ENCODE measurements around the gene VDR. TPM values are rescaled to one million over a fixed set of nuclear protein-coding genes. Genes with fewer than 3 reads are reported as not detected.

Gene VDR
- total RNA-seq, 4 donors from 2014 or later, result 1.9 to 6.0 (median 3.6) TPM

DNA sequence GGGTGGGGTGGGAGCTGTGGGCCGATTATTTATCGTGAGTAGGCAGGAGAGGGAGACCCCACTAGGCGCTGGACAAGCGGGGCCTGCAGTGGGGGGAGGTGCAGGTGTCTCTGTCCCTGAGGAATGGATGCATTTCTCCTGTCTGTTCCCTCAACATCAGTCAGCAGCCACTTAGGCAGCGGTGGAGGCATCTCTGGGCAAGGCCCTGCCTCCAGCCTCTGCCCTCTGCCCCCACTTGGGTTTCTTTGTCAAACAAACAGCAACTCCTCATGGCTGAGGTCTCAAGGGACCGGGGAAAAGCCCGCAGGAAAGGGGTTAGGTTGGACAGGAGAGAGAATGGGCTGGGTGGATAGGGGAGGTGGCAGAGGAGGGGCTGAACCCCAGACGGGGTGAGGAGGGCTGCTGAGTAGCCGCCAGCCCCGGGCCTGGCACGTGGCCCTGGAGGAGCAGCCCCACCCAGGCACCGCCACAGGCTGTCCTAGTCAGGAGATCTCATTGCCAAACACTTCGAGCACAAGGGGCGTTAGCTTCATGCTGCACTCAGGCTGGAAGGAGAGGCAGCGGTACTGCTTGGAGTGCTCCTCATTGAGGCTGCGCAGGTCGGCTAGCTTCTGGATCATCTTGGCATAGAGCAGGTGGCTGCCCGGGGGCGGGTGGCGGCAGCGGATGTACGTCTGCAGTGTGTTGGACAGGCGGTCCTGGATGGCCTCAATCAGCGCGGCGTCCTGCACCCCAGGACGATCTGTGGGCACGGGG is 60.4 kb downstream of the VDR start:
- TF ChIP-seq, protein P1, sequence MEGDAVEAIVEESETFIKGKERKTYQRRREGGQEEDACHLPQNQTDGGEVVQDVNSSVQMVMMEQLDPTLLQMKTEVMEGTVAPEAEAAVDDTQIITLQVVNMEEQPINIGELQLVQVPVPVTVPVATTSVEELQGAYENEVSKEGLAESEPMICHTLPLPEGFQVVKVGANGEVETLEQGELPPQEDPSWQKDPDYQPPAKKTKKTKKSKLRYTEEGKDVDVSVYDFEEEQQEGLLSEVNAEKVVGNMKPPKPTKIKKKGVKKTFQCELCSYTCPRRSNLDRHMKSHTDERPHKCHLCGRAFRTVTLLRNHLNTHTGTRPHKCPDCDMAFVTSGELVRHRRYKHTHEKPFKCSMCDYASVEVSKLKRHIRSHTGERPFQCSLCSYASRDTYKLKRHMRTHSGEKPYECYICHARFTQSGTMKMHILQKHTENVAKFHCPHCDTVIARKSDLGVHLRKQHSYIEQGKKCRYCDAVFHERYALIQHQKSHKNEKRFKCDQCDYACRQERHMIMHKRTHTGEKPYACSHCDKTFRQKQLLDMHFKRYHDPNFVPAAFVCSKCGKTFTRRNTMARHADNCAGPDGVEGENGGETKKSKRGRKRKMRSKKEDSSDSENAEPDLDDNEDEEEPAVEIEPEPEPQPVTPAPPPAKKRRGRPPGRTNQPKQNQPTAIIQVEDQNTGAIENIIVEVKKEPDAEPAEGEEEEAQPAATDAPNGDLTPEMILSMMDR (IDR thresholded peaks at IDR 0.05; ENCODE audit: low read depth), result no peak

DNA sequence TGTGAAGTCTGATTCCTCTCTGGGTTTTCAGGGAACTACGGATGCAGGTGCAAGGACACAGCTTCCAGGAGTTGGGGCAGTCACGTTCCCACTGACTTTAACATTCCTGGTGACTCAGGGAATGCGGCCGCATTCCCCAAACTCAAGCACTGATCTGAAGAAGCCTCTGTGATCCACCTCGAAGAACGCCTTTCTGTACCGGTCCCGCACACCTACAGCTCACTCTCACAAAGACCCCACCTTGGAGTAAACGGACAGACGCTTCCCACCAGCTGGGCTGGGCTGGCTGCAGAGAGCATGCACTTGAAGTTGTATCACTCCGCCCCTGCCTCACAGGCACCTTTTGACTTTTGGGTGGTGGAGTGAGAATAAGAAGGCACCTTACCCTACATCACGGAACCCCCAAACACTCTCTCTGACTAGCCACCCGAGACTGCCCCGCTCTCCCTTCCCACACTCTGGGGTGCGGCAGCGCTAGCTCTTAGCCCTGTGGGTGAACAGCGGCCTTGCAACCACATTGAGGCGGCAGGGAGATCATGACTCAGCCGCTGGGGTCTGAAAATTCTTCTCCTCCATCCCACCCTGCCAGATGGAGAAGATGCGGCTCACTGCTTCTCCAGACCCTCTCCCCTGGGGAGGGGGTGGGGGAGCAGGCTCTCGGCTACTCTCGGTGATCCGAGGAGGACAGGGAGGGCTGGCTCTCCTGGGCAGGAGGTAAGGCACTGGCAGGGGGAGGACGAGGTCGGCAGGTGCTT is 61.4 kb downstream of the VDR start:
- TF ChIP-seq, protein P1 (IDR thresholded peaks at IDR 0.05; ENCODE audit: low read depth), result no peak

DNA sequence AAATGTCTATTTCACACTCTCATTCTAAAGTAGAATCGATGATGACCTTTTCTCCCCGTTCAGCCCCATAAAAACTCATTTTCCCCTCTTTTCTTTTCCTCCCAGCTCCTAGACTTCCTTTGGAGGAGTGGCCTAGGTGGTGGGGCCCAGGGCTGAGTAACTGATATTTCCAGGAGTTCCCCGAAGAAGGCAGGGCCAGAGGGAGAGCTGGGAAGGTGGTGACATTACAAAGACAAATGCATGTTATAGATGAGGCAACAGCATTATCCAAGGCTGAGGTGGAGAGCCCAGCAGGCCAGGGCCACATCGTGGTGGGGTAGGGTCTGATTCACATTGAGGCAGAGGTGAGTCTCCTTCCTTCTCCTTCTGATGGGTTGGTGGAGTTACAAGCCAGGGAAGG is 62.9 kb downstream of the VDR start:
- TF ChIP-seq, protein P1 (IDR thresholded peaks at IDR 0.05; ENCODE audit: low read depth), result no peak

DNA sequence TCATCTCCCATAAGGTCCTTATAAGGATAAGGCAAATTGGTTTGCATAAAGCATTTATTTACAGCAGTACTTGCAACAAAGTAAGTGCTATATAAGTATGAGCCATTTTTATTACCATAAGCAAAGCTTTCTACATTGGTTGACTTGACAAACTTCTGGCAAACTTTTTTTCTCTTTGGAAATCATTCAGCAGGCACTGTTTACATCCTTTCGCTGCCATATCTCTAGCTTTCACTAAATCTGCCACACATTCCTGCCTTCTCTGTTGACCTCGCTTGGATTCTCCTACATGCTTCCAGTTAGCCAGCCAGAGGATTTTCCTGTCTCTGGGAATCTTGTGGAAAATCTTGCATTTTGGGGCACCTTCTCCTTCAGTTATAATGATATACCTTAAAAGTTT is 63.3 kb downstream of the VDR start:
- TF ChIP-seq, protein P1 (IDR thresholded peaks at IDR 0.05; ENCODE audit: low read depth), result no peak

DNA sequence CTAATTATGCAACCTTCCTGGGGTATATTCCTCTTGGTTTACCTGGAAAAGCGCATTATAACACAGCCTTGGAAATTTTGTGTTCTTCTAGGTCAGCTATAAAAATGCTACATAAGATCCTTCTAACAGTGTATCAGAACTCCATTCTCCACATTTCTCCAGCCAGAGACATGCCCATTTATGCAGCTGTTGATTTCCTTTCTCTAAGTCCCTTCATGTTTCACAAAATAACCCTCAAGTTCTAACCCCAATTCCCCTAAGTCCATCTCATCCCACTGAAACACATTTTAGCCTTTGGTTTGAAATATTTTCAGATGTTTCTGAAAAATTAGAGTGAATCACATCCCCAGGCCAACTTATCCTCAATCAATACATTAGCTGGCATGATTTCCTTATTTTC is 64.2 kb downstream of the VDR start:
- TF ChIP-seq, protein P1 (IDR thresholded peaks at IDR 0.05; ENCODE audit: low read depth), result no peak

DNA sequence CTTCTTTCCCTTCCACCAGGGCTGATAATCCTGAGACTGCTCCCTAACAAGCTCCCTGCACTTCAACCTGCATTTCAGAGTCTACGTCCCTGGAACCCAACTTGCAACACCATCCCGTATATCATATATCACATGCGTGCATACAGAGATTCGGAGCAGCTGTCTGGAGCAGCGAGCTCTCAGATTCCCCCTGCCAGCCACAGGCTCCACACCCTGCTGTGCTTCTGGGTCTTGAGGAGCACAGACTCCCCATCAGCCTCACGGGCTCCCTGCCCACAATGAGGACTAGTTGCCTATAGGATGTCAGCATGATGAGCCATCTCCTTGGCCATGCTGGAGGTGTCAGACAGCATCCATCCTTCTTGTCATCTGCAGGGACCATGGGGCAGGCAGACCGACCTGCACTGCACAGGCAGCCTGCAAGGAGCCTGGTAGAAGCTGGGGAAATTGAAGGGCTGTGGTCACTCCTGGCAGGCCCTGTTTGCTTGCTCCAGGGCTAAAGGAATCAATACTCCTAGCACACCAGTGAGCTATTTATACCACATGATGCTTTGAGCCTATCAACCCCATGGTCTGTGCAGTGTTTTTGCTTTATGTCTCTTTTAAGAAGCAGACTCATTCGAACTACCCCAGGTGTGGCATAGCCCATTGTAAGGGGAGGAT is 65.4 kb downstream of the VDR start:
- TF ChIP-seq, protein P1 (IDR thresholded peaks at IDR 0.05; ENCODE audit: low read depth), result no peak
